ENCODE measurements around the gene SLC29A2. TPM values are rescaled to one million over a fixed set of nuclear protein-coding genes. Genes with fewer than 3 reads are reported as not detected.

The SLC29A2 gene
- total RNA-seq, 1 donor from 2014 or later, result 6.9 TPM

GRCh38 chr11:66393954-66394353 is 22.4 kb upstream of the SLC29A2 start:
- Mint-ChIP-seq H3K4me1 (no peaks in the 10 kb centered on the region), H3K36me3 (no peaks in the 10 kb centered on the region), H3K4me3 (no peak overlapping the region), H3K27me3 (ENCODE audit: insufficient read depth, low read depth) (peaks cover 4% of the 10 kb centered on the region), H3K27ac (no peak overlapping the region), H3K9me3 (no peaks in the 10 kb centered on the region)
- TF ChIP-seq EZH2phosphoT487 (IDR thresholded peaks at IDR 0.05) (no peak), EZH2 (IDR thresholded peaks at IDR 0.05) (no peak)
- TF ChIP-seq, protein P1, sequence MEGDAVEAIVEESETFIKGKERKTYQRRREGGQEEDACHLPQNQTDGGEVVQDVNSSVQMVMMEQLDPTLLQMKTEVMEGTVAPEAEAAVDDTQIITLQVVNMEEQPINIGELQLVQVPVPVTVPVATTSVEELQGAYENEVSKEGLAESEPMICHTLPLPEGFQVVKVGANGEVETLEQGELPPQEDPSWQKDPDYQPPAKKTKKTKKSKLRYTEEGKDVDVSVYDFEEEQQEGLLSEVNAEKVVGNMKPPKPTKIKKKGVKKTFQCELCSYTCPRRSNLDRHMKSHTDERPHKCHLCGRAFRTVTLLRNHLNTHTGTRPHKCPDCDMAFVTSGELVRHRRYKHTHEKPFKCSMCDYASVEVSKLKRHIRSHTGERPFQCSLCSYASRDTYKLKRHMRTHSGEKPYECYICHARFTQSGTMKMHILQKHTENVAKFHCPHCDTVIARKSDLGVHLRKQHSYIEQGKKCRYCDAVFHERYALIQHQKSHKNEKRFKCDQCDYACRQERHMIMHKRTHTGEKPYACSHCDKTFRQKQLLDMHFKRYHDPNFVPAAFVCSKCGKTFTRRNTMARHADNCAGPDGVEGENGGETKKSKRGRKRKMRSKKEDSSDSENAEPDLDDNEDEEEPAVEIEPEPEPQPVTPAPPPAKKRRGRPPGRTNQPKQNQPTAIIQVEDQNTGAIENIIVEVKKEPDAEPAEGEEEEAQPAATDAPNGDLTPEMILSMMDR (IDR thresholded peaks at IDR 0.05), result no peak
- no peak for DNase-seq (ENCODE audit: low spot score)
- H3K9ac ChIP-seq, result no peak overlapping the region
- H3K9me3 ChIP-seq (ENCODE audit: low read depth), result no peaks in the 10 kb centered on the region
- H3K4me2 ChIP-seq, result no peak overlapping the region
- H3F3A ChIP-seq (ENCODE audit: low read depth), result no peaks in the 10 kb centered on the region
- no peaks in the 10 kb centered on the region for H3K4me1 ChIP-seq
- H3K27ac ChIP-seq, result no peak overlapping the region
- no peaks in the 10 kb centered on the region for H3K79me2 ChIP-seq (ENCODE audit: low read depth)
- no peaks in the 10 kb centered on the region for H3K27me3 ChIP-seq
- H2AFZ ChIP-seq (replicated peaks), result no peak overlapping the region
- no peaks in the 10 kb centered on the region for H3K36me3 ChIP-seq
- no peak overlapping the region for H3K4me3 ChIP-seq
- H4K20me1 ChIP-seq (ENCODE audit: low read depth), result no peaks in the 10 kb centered on the region

- peaks cover 5% of the 10 kb centered on the region for H3K27me3 Mint-ChIP-seq (ENCODE audit: insufficient read depth, low read depth)
- no peaks in the 10 kb centered on the region for H4K20me1 ChIP-seq (ENCODE audit: low read depth)
- H3F3A ChIP-seq (ENCODE audit: low read depth), result no peaks in the 10 kb centered on the region
- no peaks in the 10 kb centered on the region for H3K36me3 ChIP-seq
- H3K9me3 ChIP-seq (ENCODE audit: low read depth), result no peaks in the 10 kb centered on the region
- DNase-seq (ENCODE audit: low spot score), result no peak
- no peak overlapping the region for H3K4me3 ChIP-seq
- H3K27ac Mint-ChIP-seq, result no peak overlapping the region
- H3K9me3 Mint-ChIP-seq, result no peaks in the 10 kb centered on the region
- H3K27me3 ChIP-seq, result peaks cover 8% of the 10 kb centered on the region
- H3K27ac ChIP-seq, result no peak overlapping the region
- H3K79me2 ChIP-seq (ENCODE audit: low read depth), result no peaks in the 10 kb centered on the region
- H3K4me1 ChIP-seq, result no peaks in the 10 kb centered on the region
- no peak overlapping the region for H3K4me2 ChIP-seq
- TF ChIP-seq EZH2 (IDR thresholded peaks at IDR 0.05), result no peak
- TF ChIP-seq EZH2phosphoT487 (IDR thresholded peaks at IDR 0.05), result no peak
- TF ChIP-seq, protein P1 (IDR thresholded peaks at IDR 0.05), result no peak
- peaks cover under 1% of the 10 kb centered on the region for H3K4me1 Mint-ChIP-seq
- H3K36me3 Mint-ChIP-seq, result no peaks in the 10 kb centered on the region
- no peak overlapping the region for H2AFZ ChIP-seq (replicated peaks)
- no peak overlapping the region for H3K9ac ChIP-seq
- H3K4me3 Mint-ChIP-seq, result no peak overlapping the region
These were observed 19.8 kb upstream of the SLC29A2 start for GRCh38 chr11:66391322-66391721.

DNA sequence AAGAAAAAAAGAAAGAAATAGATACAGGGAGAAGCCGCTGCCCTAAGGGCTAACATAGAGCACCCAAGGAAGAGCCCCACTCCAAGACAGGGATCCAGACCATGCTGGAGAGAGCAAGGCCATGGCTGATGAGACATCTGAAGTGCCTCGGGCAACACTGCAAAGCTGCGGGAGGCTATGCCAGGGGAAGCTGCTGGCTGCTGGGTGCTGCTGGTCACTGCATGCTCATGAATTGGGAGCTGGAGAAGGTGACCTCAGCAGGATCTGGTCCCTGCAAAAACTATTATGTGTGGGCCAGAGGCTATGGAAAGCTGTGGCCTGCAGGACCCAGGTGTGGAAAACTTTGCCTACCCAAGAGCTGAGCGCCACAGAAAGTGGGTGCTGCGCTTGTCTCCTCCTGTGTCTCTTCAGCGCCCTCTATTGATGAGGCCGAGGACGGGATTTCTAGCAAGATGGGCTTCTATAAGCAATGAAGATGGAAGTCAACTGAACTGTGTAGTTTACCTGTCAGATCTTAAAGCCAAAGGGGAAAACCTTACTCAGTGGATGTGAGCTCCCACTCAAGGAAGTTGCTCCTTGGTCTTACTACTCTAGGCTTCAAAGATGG is 17.3 kb upstream of the SLC29A2 start:
- Histone ChIP-seq H3K4me3 (no peak overlapping the region), H3K9me3 (ENCODE audit: low read depth) (no peaks in the 10 kb centered on the region), H3K27ac (no peak overlapping the region), H3F3A (ENCODE audit: low read depth) (no peaks in the 10 kb centered on the region), H3K4me2 (no peak overlapping the region), H3K36me3 (no peaks in the 10 kb centered on the region), H3K4me1 (no peaks in the 10 kb centered on the region), H2AFZ (replicated peaks) (peak overlapping the region; percentile 15), H4K20me1 (ENCODE audit: low read depth) (no peaks in the 10 kb centered on the region), H3K79me2 (ENCODE audit: low read depth) (no peaks in the 10 kb centered on the region), H3K9ac (no peak overlapping the region), H3K27me3 (peaks cover 9% of the 10 kb centered on the region)
- peak; percentile 86 for DNase-seq (ENCODE audit: low spot score)
- Mint-ChIP-seq H3K27ac (no peak overlapping the region), H3K27me3 (ENCODE audit: insufficient read depth, low read depth) (peaks cover 8% of the 10 kb centered on the region), H3K9me3 (no peaks in the 10 kb centered on the region), H3K4me3 (no peak overlapping the region), H3K36me3 (no peaks in the 10 kb centered on the region), H3K4me1 (peaks cover 5% of the 10 kb centered on the region)
- TF ChIP-seq, protein P1 (IDR thresholded peaks at IDR 0.05), result peak; percentile 78
- no peak for TF ChIP-seq EZH2phosphoT487 (IDR thresholded peaks at IDR 0.05)

Measured in neural progenitor cell (in vitro differentiated cells).